Naive thymus-derived CD8-positive, alpha-beta T cell (primary cell): ENCODE measurements around the gene CTDSP1. TPM values are rescaled to one million over a fixed set of nuclear protein-coding genes. Genes with fewer than 3 reads are reported as not detected.

Experiments used
- ATAC-seq, 2 donors: fragments of 150-1000 bp; cut with Tn5 transposase in 1 of 2; sonication (Bioruptor Pico), chemical (Tn5 transposase) in 1 of 2; 1 replicate in 1 of 2; 2 replicates in 1 of 2; pipeline ENCODE4 v1.10.0; 2021; ENCODE audit warnings: mild to moderate bottlenecking in 2 of 2, moderate library complexity in 2 of 2
- POLR2A ChIA-PET: fragments of 350-600 bp; sonication (Branson Sonifier 250); formaldehyde crosslinking; loops from one replicate; lab custom pipeline; 2021; ENCODE audit warnings: antibody characterized with exemption; lab: Charles Lee
- DNase-seq, 10 donors: peaks; one replicate each; pipeline versions ENCODE4 v3.0.0 to v3.0.0-alpha.2; 2020 to 2022
- H3K27ac Mint-ChIP-seq, 10 donors: one replicate each; pipeline ENCODE4 v1.8.0; 2020 to 2022; ENCODE audit warnings: mild to moderate bottlenecking in 10 of 10, mixed read lengths in 10 of 10, moderate library complexity in 4 of 10, inconsistent platforms in 1 of 10
- H3K27me3 Mint-ChIP-seq, 5 donors: one replicate each; pipeline ENCODE4 v1.8.0; 2021 to 2022; ENCODE audit warnings: mixed read lengths in 5 of 5
- H3K36me3 Mint-ChIP-seq, 3 donors: one replicate each; pipeline ENCODE4 v1.8.0; 2020 to 2022; ENCODE audit warnings: mixed read lengths in 3 of 3, mild to moderate bottlenecking in 2 of 3, inconsistent platforms in 1 of 3
- H3K4me1 Mint-ChIP-seq, 4 donors: one replicate each; pipeline ENCODE4 v1.8.0; 2021 to 2022; ENCODE audit warnings: mixed read lengths in 4 of 4
- H3K4me3 Mint-ChIP-seq, 10 donors: one replicate each; pipeline ENCODE4 v1.8.0; 2020 to 2022; ENCODE audit warnings: mild to moderate bottlenecking in 10 of 10, mixed read lengths in 10 of 10, moderate library complexity in 6 of 10, inconsistent platforms in 1 of 10
- H3K9me3 Mint-ChIP-seq, 9 donors: one replicate each; pipeline ENCODE4 v1.8.0; 2020 to 2022; ENCODE audit warnings: mixed read lengths in 9 of 9, mild to moderate bottlenecking in 3 of 9, inconsistent platforms in 1 of 9, moderate library complexity in 1 of 9
- polyA plus RNA-seq, 3 donors: library from polyadenylated mRNA; unstranded; fragments of 300-500 nt; fragmentation: Illumina TruSeq; gene quantifications; one replicate each; pipeline ENCODE4 v1.2.3, GENCODE V29; 2021
- total RNA-seq, 8 experiments: library from RNA in 2 of 8; stranded (reverse) in 2 of 8; gene quantifications; one replicate each; pipeline ENCODE4 v1.2.3 and lab custom pipeline; 2021 to 2026

CTDSP1 gene
- total and polyA plus RNA-seq, 5 experiments from 2014 or later, result 19.3 to 144 (median 22.7) TPM

GRCh38 chr2:218418717-218419458 is 19.2 kb downstream of the CTDSP1 start, which contains the start of gene VIL1:
VIL1 (plus strand) TSS chr2:218419123; CDS start chr2:218423779, 4,656 bp downstream.
- no peak within 1 kb of the TSS for H3K4me3 Mint-ChIP-seq
- no peaks in the 10 kb centered on the region for H3K36me3 Mint-ChIP-seq
- H3K27me3 Mint-ChIP-seq, result no peaks in the 10 kb centered on the region
- POLR2A ChIA-PET, result no interaction called here
- H3K9me3 Mint-ChIP-seq, result no peaks in the 10 kb centered on the region
- no peak for ATAC-seq
- DNase-seq, result peak in 1 of 10 donors; percentile 53
- peak within 1 kb of the TSS in 1 of 10 donors; percentile 40 for H3K27ac Mint-ChIP-seq
- peaks cover 0 to 4% (median 0%) of the 10 kb centered on the region in 4 donors for H3K4me1 Mint-ChIP-seq

- H3K4me3 Mint-ChIP-seq, result no peak overlapping the region
- no peak overlapping the region for H3K27ac Mint-ChIP-seq
- H3K36me3 Mint-ChIP-seq, result no peaks in the 10 kb centered on the region
- no peaks in the 10 kb centered on the region for H3K27me3 Mint-ChIP-seq
- H3K9me3 Mint-ChIP-seq, result no peaks in the 10 kb centered on the region
- H3K4me1 Mint-ChIP-seq, result peaks cover 0 to 4% (median 0%) of the 10 kb centered on the region in 4 donors
- no peak for ATAC-seq
- POLR2A ChIA-PET, result interaction anchor here (1.0 kb wide), 1 partner anchor 43 kb away, joined by 5 read pairs; no protein-coding TSS in a partner anchor
- DNase-seq, result peak in 1 of 10 donors; percentile 50
Observed at GRCh38 chr2:218419630-218420216, 20.1 kb downstream of the CTDSP1 start.

GRCh38 chr2:218421027-218421426 is 21.4 kb downstream of the CTDSP1 start:
- Mint-ChIP-seq H3K9me3 (no peaks in the 10 kb centered on the region), H3K36me3 (no peaks in the 10 kb centered on the region), H3K4me1 (peaks cover 0 to 4% (median 0%) of the 10 kb centered on the region in 4 donors), H3K4me3 (no peak overlapping the region), H3K27me3 (no peaks in the 10 kb centered on the region), H3K27ac (peak overlapping the region in 4 of 10 donors; percentile 17 to 62 (median 47))
- POLR2A ChIA-PET, result interaction anchor here (1.0 kb wide), 1 partner anchor 12 kb away, joined by 4 read pairs; no protein-coding TSS in a partner anchor
- no peak for ATAC-seq
- DNase-seq, result peak in 1 of 10 donors; percentile 52

- H3K27ac Mint-ChIP-seq, result no peak overlapping the region
- no peak overlapping the region for H3K4me3 Mint-ChIP-seq
- H3K27me3 Mint-ChIP-seq, result no peaks in the 10 kb centered on the region
- POLR2A ChIA-PET, result interaction anchor here (1.0 to 1.1 kb wide), 2 partner anchors 14 to 16 kb away, joined by 3 to 4 read pairs; no protein-coding TSS in a partner anchor
- no peaks in the 10 kb centered on the region for H3K36me3 Mint-ChIP-seq
- no peak for ATAC-seq
- H3K9me3 Mint-ChIP-seq, result no peaks in the 10 kb centered on the region
- peaks cover 0 to 4% (median 0%) of the 10 kb centered on the region in 4 donors for H3K4me1 Mint-ChIP-seq
- DNase-seq, result peak in 1 of 10 donors; percentile 15
Observed at GRCh38 chr2:218422403-218423086, 22.9 kb downstream of the CTDSP1 start.

GRCh38 chr2:218423584-218423983 is 23.9 kb downstream of the CTDSP1 start:
- H3K36me3 Mint-ChIP-seq, result no peaks in the 10 kb centered on the region
- peaks cover 0 to 4% (median 0%) of the 10 kb centered on the region in 4 donors for H3K4me1 Mint-ChIP-seq
- no peak for ATAC-seq

GRCh38 chr2:218425531-218425930 is 25.9 kb downstream of the CTDSP1 start:
- DNase-seq (peak in 1 of 10 donors; percentile 54), ATAC-seq (no peak)
- no peaks in the 10 kb centered on the region for H3K27me3 Mint-ChIP-seq
- POLR2A ChIA-PET, result no interaction called here
- no peaks in the 10 kb centered on the region for H3K36me3 Mint-ChIP-seq
- no peak overlapping the region for H3K4me3 Mint-ChIP-seq
- H3K9me3 Mint-ChIP-seq, result no peaks in the 10 kb centered on the region
- H3K4me1 Mint-ChIP-seq, result peaks cover 0 to 4% (median under 1%) of the 10 kb centered on the region in 4 donors
- H3K27ac Mint-ChIP-seq, result no peak overlapping the region

More at GRCh38 chr2:218423584-218423983, 23.9 kb downstream of the CTDSP1 start:
- Mint-ChIP-seq H3K4me3 (no peak overlapping the region), H3K27me3 (no peaks in the 10 kb centered on the region), H3K27ac (peak overlapping the region in 1 of 10 donors; percentile 72), H3K9me3 (no peaks in the 10 kb centered on the region)
- peak in 1 of 10 donors; percentile 49 for DNase-seq
- POLR2A ChIA-PET, result interaction anchor here (1.1 kb wide), 1 partner anchor 17 kb away, joined by 3 read pairs; no protein-coding TSS in a partner anchor

GRCh38 chr2:218427741-218428140 is 28.1 kb downstream of the CTDSP1 start:
- Mint-ChIP-seq H3K9me3 (no peaks in the 10 kb centered on the region), H3K4me3 (no peak overlapping the region), H3K27ac (peak overlapping the region in 1 of 10 donors; percentile 35), H3K36me3 (no peaks in the 10 kb centered on the region), H3K4me1 (peaks cover 0 to 2% (median 0%) of the 10 kb centered on the region in 4 donors), H3K27me3 (peaks cover 0 to 3% (median 0%) of the 10 kb centered on the region in 5 donors)
- POLR2A ChIA-PET, result no interaction called here
- no peak for ATAC-seq
- peak in 1 of 10 donors; percentile 57 for DNase-seq

GRCh38 chr2:218428846-218429558 is 29.3 kb downstream of the CTDSP1 start:
- H3K9me3 Mint-ChIP-seq, result no peaks in the 10 kb centered on the region
- peaks cover 0 to 3% (median 0%) of the 10 kb centered on the region in 5 donors for H3K27me3 Mint-ChIP-seq
- POLR2A ChIA-PET, result no interaction called here
- DNase-seq (peak in 1 of 10 donors; percentile 27), ATAC-seq (no peak)
- peaks cover 0 to 2% (median 0%) of the 10 kb centered on the region in 4 donors for H3K4me1 Mint-ChIP-seq
- H3K4me3 Mint-ChIP-seq, result no peak overlapping the region
- no peaks in the 10 kb centered on the region for H3K36me3 Mint-ChIP-seq
- H3K27ac Mint-ChIP-seq, result peak overlapping the region in 1 of 10 donors; percentile 24

GRCh38 chr2:218429911-218430692 is 30.4 kb downstream of the CTDSP1 start:
- POLR2A ChIA-PET, result no interaction called here
- no peaks in the 10 kb centered on the region for H3K9me3 Mint-ChIP-seq
- peaks cover 0 to 3% (median 0%) of the 10 kb centered on the region in 5 donors for H3K27me3 Mint-ChIP-seq
- H3K4me3 Mint-ChIP-seq, result no peak overlapping the region
- peak in 1 of 10 donors; percentile 24 for DNase-seq
- peaks cover 0 to 2% (median 0%) of the 10 kb centered on the region in 4 donors for H3K4me1 Mint-ChIP-seq
- H3K27ac Mint-ChIP-seq, result no peak overlapping the region
- no peaks in the 10 kb centered on the region for H3K36me3 Mint-ChIP-seq
- ATAC-seq, result no peak

- Mint-ChIP-seq H3K27ac (no peak overlapping the region), H3K9me3 (no peaks in the 10 kb centered on the region), H3K36me3 (no peaks in the 10 kb centered on the region), H3K4me1 (peaks cover 0 to 2% (median 0%) of the 10 kb centered on the region in 4 donors), H3K27me3 (peaks cover 0 to 3% (median 0%) of the 10 kb centered on the region in 5 donors), H3K4me3 (no peak overlapping the region)
- ATAC-seq, result no peak
- POLR2A ChIA-PET, result no interaction called here
- peak in 1 of 10 donors; percentile 19 for DNase-seq
Observed at GRCh38 chr2:218430721-218431120, 31.1 kb downstream of the CTDSP1 start.

GRCh38 chr2:218431878-218432277 is 32.2 kb downstream of the CTDSP1 start:
- H3K4me1 Mint-ChIP-seq, result peaks cover 0 to 2% (median 0%) of the 10 kb centered on the region in 4 donors
- H3K27ac Mint-ChIP-seq, result no peak overlapping the region
- POLR2A ChIA-PET, result no interaction called here
- no peak for ATAC-seq
- no peaks in the 10 kb centered on the region for H3K36me3 Mint-ChIP-seq
- H3K9me3 Mint-ChIP-seq, result no peaks in the 10 kb centered on the region
- peaks cover 0 to 3% (median 0%) of the 10 kb centered on the region in 5 donors for H3K27me3 Mint-ChIP-seq
- DNase-seq, result no peak
- no peak overlapping the region for H3K4me3 Mint-ChIP-seq
